Kidney (tissue), 14 donors: ENCODE data around the gene DSC3. TPM values are rescaled to one million over a fixed set of nuclear protein-coding genes. Genes with fewer than 3 reads are reported as not detected.

Source experiments
- DNase-seq, 5 donors: peaks; one replicate each; pipeline ENCODE4 v3.0.0-alpha.2; 2013 to 2020
- FAIRE-seq: peaks from 2 replicates; lab custom pipeline; 2012; peaks lifted over from hg19 to GRCh38; lab: Jason Lieb, UNC
- H3K27ac ChIP-seq, 2 donors: one replicate each; pipeline ENCODE4 v1.7.0; 2013; ENCODE audit warnings: low read depth in 2 of 2, low read length in 2 of 2, inconsistent platforms in 1 of 2
- H3K27me3 ChIP-seq: one replicate; pipeline ENCODE4 v1.7.1; 2013; ENCODE audit warnings: low read length, inconsistent platforms; ENCODE audit not compliant: control insufficient read depth, insufficient read depth
- H3K36me3 ChIP-seq, 3 donors: one replicate each; pipeline versions ENCODE4 v1.7.0 to v1.7.1; 2013; ENCODE audit warnings: low read length in 3 of 3, control low read depth in 1 of 3, inconsistent platforms in 1 of 3; ENCODE audit not compliant: insufficient read depth in 3 of 3, control insufficient read depth in 2 of 3
- H3K4me1 ChIP-seq, 3 donors: one replicate each; pipeline versions ENCODE4 v1.7.0 to v1.7.1; 2013; ENCODE audit warnings: low read length in 3 of 3, inconsistent platforms in 1 of 3, low read depth in 1 of 3; ENCODE audit not compliant: control insufficient read depth in 2 of 3, insufficient read depth in 2 of 3
- H3K4me3 ChIP-seq, 3 donors: one replicate each; pipeline versions ENCODE4 v1.7.0 to v1.8.1; 2013; ENCODE audit warnings: low read length in 3 of 3, control low read depth in 1 of 3, inconsistent platforms in 1 of 3
- H3K9ac ChIP-seq, 3 donors: one replicate each; pipeline versions ENCODE4 v1.7.0 to v1.7.1; 2013; ENCODE audit warnings: low read length in 3 of 3, control low read depth in 1 of 3, inconsistent platforms in 1 of 3
- H3K9me3 ChIP-seq, 3 donors: one replicate each; pipeline versions ENCODE4 v1.7.0 to v1.7.1; 2013; ENCODE audit warnings: low read length in 3 of 3, control low read depth in 1 of 3, inconsistent platforms in 1 of 3; ENCODE audit not compliant: control insufficient read depth in 2 of 3, insufficient read depth in 1 of 3
- intact Hi-C: fragments of 100-400 bp; cut with DNase I; formaldehyde crosslinking; loops from one replicate; pipeline ENCODE4 v1.11.1; 2022
- polyA plus RNA-seq: library from polyadenylated mRNA; stranded (reverse); fragments of 350-450 nt; fragmentation: Illumina TruSeq; extraction: RNeasy Lipid Tissue Mini Kit (QIAGEN cat#74804); gene quantifications from one replicate; pipeline ENCODE4 v1.2.3, GENCODE V29; 2014; ENCODE audit warnings: low read depth, low replicate concordance; ENCODE audit not compliant: insufficient read depth
- total RNA-seq: library from RNA; stranded (reverse); fragmentation: NEBNext Ultra II Directional; extraction: Animal tissue kit (Norgen Biotek cat#: 25700); gene quantifications from one replicate; pipeline ENCODE4 v1.2.1, GENCODE V29; 2021
- TF ChIP-seq, protein P1 (sequence below): IDR thresholded peaks from 3 replicates; pipeline ENCODE4 v1.5.1; 2012; ENCODE audit warnings: mild to moderate bottlenecking, moderate library complexity, borderline replicate concordance; ENCODE audit not compliant: insufficient read depth; ENCODE audit errors: extremely low read depth
- donor health status: control.
- donor health status: control.
- donor health status: control.
- donor health status: control.
- donor health status: control.
- donor health status: DM: yes; HTN: yes; CAD: no.
- donor health status: Normal renal cell carcinoma (clear cell type).

Gene DSC3
- total and polyA plus RNA-seq, 2 donors from 2014 or later: not detected

DNA sequence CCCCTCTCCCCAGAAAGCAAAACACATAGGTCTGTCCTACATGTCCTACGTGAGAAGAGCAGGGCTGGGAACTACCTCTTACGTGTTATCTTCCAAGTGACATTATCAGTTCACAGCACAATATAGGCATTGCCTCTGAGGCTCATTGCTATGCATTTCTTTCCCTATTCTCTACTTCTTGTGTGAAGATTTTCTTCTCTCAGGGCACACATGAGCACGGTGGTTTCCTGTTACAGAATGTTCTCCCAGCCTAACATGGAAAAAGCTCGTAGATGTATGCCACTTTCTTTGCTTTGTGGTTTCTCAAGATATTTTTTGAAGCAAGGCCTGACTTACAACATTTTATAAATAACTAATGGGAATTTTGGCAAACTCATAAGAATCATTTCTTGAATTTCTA is 19.4 kb upstream of the DSC3 start:
- no peak for FAIRE-seq
- intact Hi-C loops: no loop called here

DNA sequence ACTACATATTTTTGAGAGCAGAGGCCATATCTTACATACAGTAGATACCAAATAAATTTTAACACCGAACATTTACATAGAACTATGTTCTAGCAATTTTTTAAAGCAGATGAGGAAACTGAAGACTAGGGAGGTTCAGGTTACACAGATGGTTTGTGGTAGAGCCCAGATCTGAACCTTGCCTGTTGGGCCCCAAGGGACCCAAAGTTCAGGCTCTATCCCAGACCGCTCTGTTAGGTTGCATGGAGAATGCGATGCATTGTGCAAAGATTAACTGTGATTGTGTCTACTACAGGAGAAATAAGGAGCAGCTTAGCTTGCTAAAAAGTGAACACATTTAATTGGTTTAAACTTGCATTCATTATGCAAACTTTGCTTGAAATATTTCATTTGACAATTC is 16.4 kb upstream of the DSC3 start:
- no peak overlapping the region for H3K9ac ChIP-seq

More for the DNA sequence above, 19.4 kb upstream of the DSC3 start:
- DNase-seq: no peak
- no peak overlapping the region for H3K27ac ChIP-seq
- H3K4me1 ChIP-seq: no peaks in the 10 kb centered on the region
- no peaks in the 10 kb centered on the region for H3K36me3 ChIP-seq
- no peak overlapping the region for H3K4me3 ChIP-seq
- H3K27me3 ChIP-seq: no peaks in the 10 kb centered on the region
- TF ChIP-seq, protein P1, sequence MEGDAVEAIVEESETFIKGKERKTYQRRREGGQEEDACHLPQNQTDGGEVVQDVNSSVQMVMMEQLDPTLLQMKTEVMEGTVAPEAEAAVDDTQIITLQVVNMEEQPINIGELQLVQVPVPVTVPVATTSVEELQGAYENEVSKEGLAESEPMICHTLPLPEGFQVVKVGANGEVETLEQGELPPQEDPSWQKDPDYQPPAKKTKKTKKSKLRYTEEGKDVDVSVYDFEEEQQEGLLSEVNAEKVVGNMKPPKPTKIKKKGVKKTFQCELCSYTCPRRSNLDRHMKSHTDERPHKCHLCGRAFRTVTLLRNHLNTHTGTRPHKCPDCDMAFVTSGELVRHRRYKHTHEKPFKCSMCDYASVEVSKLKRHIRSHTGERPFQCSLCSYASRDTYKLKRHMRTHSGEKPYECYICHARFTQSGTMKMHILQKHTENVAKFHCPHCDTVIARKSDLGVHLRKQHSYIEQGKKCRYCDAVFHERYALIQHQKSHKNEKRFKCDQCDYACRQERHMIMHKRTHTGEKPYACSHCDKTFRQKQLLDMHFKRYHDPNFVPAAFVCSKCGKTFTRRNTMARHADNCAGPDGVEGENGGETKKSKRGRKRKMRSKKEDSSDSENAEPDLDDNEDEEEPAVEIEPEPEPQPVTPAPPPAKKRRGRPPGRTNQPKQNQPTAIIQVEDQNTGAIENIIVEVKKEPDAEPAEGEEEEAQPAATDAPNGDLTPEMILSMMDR: no peak
- H3K9me3 ChIP-seq: no peaks in the 10 kb centered on the region
- H3K9ac ChIP-seq: no peak overlapping the region

DNA sequence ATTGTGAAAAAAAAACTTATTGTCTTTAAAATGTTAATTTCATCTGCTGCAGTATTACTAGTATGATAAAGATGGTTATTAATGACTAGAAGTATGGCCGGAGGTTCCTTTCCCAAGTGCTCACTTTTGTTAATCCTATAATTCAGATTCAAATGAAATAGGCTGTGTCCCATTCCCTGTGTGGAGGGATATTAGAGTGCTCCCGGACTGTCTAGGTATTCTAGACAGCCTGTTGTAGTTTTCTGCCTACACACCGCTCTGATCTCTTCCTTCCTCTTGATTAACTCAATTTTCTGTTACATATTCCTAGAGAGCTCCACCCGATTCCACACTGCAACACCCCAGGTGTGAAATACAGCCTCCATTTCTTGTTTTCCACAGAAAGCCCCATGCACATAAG is 15.4 kb upstream of the DSC3 start:
- no peak for FAIRE-seq

More for the DNA sequence above, 16.4 kb upstream of the DSC3 start:
- FAIRE-seq: no peak
- H3K36me3 ChIP-seq: no peaks in the 10 kb centered on the region
- no peak overlapping the region for H3K4me3 ChIP-seq
- H3K27ac ChIP-seq: no peak overlapping the region
- TF ChIP-seq, protein P1: no peak
- no peaks in the 10 kb centered on the region for H3K27me3 ChIP-seq
- intact Hi-C loops: no loop called here
- no peak for DNase-seq
- H3K4me1 ChIP-seq: no peaks in the 10 kb centered on the region
- no peaks in the 10 kb centered on the region for H3K9me3 ChIP-seq

More for the DNA sequence above, 15.4 kb upstream of the DSC3 start:
- no peaks in the 10 kb centered on the region for H3K9me3 ChIP-seq
- no peak overlapping the region for H3K4me3 ChIP-seq
- no peak for DNase-seq
- H3K9ac ChIP-seq: no peak overlapping the region
- intact Hi-C loops: no loop called here
- no peak overlapping the region for H3K27ac ChIP-seq
- H3K27me3 ChIP-seq: no peaks in the 10 kb centered on the region
- H3K4me1 ChIP-seq: no peaks in the 10 kb centered on the region
- H3K36me3 ChIP-seq: no peaks in the 10 kb centered on the region
- TF ChIP-seq, protein P1: no peak
